NCI-H82 (cell line): ENCODE results near the gene C8B.
A peak's percentile ranks its signal among the peaks of the same experiment; 100 is the strongest.

Experiments used
- DNase-seq: peaks from one replicate; lab custom pipeline; 2025; lab: John Stamatoyannopoulos, UW

C8B gene

GRCh38 chr1:56965916-56966697 is at the start of gene C8B:
C8B (minus strand) TSS chr1:56966015; CDS start chr1:56965948, 67 bp downstream.
- DNase-seq: no peak

GRCh38 chr1:57015071-57015470 is 49.3 kb upstream of the C8B start:
- DNase-seq: no peak

- DNase-seq: no peak
Measured at GRCh38 chr1:57013522-57013921, 47.7 kb upstream of the C8B start.

DNA sequence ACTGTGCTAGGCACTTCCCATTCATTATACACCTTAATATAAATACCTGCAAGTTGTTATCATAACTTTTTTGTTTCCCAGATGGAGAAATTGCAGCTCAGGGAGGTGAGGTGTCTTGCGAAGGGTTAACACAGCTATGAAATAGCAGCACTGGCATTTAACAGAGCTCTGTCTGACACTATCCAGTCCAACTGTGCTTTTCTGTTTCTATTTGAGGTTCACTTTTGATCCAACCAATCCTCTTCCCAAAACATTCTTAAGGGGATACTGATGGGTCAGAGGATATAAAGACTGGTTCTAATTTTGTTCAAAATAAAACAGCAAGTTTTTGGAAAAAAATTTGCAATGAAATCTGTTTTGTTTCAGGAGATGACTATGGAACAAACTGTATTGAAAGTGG is 46.5 kb upstream of the C8B start:
- no peak for DNase-seq

GRCh38 chr1:57010511-57010910 is 44.7 kb upstream of the C8B start:
- DNase-seq: no peak

DNA sequence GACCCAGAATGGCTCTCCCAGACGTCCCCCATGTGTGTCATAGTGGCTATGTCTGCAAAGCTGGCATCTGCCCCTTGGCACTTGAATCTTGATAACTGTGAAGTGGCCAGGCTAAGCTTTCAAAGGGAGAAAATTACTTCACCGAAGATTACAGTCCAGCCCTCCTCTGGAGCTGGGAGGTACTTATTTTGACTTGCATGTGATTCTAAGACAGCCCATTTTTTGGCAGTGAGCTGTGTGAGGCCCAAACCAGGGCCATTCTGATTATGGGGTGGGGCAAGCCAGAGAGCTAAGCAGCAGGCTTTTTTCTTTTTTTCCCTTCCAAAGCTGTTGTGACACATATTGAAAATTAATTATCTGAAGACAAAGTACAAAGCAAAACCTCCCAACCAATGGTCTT is 42.1 kb upstream of the C8B start:
- DNase-seq: no peak

DNA sequence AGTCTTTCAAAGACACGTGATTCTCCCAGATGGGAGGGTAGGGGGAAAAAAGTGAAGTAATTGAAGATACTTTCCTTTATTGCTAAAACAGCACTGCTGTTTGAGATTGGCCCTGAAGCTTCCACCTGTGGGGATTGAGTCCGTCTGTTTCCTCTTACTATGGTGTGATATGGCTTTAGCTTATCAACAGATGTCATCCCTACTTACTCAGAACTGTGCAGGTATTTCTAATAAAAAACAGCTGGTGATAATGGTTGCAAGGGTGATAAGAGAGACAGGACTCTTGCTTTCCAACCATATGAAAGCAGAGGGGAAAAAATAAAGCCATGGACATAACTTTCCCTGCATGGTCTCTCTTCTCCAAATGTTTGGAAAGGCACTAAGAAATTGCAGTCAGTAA is 41.7 kb upstream of the C8B start:
- no peak for DNase-seq

- DNase-seq: no peak
Measured at GRCh38 chr1:57003398-57004139, 37.8 kb upstream of the C8B start.

DNA sequence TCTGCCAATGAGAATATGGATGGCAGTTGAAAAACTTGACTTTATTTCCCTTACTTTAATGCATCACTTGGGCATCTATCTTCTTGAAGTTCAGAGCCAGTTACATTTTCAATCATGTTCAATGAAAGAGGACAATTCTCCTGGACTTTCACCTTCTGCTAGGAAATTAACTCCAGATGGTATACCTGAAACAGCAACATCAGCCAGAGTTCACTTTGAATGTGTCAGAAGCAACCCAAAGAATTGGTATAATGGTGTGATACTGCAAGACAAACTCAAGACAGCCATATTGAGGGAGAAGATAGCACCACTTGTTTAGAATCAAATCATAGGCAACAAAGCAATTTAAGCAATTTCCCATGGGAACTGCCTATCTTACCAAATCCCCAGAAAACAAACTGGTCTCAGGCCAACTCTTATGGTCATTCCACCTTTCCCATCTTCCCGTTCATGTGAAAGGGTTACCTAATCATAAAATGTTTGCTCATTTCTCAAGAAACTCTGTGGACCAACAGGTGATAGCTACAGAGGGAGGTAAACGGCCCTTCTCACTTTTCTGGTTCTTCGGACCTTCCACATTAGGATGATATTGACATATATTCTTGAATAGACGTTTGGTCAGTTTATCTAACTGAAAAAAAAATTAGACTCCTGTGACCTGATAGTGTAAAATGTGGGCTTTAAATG is 29.7 kb upstream of the C8B start:
- no peak for DNase-seq

DNA sequence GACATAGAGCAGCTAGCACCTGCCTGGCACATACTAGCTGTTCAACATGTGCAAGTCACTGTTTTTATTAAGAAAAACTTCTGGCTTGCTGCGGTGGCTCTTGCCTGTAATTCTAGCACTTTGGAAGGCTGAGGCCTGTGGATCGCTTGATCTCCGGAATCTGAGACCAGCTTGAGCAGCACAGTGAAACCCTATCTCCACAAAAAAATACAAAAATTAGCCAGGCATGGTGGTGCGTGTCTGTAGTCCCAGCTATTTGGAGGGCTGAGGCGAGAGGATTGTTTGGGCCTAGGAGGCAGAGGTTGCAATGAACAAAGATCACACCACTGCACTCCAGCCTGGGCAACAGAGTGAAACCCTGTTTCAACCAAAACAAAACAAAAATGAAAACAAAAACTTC is 27.7 kb upstream of the C8B start:
- DNase-seq: no peak

DNA sequence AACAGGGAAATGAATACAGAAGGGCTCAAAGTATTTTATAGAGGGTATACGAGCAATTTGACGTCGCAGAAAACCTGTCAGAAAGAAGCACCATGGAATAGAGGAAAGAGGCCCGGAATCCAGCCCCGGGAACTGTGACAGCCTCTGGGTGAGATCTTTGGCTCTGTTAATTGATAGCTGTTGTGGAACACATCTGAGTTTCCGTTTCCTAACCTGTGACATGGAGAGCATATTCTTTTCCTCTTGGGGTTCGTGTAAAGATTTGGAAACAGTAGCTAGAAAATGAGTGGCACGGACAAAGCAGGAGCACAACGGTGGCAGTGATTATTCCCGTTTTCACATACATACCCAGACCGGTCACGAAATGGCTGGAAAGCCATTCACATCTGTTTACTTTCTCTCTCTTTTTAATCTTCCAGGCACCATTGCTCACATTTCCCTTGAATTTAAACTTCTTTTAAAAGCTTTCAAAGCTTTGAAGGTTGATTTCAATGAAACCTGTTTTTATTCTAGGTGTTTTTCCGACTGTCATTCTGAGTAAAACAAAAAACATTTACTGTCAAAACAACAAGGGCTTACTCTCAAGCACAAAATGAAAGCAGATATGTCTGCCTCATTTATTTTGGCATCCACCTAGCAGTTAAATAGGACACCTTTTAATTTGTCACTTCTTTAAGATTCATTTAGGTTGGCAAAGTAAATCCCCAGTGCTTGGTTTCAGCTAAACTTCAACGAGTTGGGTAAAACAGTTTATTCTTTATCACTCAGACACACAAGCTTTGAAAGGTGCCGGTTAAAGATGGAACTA is 26.7 kb upstream of the C8B start:
- no peak for DNase-seq

DNA sequence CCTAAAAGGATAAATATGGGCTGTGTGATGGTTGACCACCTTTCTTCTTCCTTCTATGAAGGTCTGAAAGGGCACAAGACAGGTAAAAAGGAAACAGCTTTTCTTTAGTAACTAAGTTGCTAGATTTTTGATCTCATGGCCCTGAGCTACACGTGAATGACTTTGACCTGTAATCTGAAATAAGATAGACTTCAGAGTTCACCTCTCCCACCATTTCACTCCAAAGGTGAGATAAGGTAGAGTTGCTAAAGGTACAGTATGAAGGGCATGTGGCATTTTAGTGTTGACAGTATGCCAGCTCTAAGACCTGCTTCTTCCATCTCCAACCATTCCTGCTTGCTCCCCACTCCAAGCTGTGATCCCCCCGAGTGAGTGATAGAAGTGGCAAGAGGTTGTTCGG is 25.8 kb upstream of the C8B start:
- DNase-seq: no peak

GRCh38 chr1:56986397-56986796 is 20.6 kb upstream of the C8B start:
- DNase-seq: no peak

DNA sequence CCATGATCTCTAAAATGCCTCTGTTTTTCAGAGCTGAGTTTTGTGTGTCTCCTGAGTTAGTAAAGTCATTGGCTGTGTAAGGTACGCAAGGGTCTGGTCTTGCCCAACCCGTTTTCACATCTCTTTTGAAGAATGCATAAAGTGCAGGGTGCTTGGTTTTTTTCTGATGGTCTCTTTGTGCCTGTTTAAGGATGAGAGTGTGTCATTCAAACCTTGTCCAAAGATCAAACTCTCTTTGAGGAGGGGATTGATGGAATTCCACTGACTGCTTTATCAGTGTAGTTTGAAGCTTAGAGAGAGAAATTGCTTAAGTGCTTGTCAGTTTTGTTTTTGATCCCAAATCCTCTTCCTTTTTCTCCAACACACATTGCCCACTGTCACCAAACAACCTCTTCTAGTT is 20.0 kb upstream of the C8B start:
- no peak for DNase-seq

DNA sequence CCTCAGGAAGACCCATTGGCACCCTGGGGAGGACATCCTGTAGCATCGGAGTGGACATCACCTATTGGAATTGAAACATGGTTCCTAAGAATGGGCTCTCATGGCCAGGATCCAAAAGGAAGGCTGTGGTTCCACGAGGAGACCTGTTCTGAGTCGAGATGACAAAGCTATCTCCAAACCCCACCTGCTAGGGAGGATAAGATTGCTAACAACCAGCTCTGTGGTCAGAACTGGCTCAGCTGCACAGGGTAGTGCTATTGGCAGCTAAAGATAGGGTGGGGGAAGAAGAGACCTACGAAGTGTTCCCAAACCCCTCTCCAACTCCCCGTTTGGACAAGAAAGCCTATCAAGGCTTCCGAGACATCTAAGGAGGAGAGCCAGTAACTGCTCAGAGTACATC is 17.7 kb upstream of the C8B start:
- DNase-seq: no peak

GRCh38 chr1:56979986-56980755 is 14.4 kb upstream of the C8B start:
- no peak for DNase-seq

DNA sequence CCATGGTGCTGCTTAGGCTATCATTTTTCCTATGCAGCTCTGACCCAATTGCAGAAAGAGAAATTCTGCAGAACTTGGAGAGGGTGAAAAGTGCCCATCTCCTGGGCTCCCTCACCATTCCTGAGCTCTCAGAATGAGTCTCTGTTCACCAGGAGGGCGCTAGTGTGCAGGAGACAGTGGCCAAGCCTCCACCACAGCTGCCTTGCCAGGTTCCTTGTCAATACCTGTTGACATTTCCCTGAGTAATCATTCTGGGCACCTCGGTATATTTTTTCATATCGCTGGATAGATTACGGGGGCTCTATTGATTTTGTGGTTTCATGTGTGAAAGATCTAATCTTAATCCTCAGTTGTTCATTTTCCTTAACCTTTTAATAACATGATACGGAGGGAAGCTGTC is 13.0 kb upstream of the C8B start:
- DNase-seq: peak; percentile 9

GRCh38 chr1:56977910-56978309 is 12.1 kb upstream of the C8B start:
- no peak for DNase-seq

GRCh38 chr1:56975446-56975845 is 9.6 kb upstream of the C8B start:
- no peak for DNase-seq

DNA sequence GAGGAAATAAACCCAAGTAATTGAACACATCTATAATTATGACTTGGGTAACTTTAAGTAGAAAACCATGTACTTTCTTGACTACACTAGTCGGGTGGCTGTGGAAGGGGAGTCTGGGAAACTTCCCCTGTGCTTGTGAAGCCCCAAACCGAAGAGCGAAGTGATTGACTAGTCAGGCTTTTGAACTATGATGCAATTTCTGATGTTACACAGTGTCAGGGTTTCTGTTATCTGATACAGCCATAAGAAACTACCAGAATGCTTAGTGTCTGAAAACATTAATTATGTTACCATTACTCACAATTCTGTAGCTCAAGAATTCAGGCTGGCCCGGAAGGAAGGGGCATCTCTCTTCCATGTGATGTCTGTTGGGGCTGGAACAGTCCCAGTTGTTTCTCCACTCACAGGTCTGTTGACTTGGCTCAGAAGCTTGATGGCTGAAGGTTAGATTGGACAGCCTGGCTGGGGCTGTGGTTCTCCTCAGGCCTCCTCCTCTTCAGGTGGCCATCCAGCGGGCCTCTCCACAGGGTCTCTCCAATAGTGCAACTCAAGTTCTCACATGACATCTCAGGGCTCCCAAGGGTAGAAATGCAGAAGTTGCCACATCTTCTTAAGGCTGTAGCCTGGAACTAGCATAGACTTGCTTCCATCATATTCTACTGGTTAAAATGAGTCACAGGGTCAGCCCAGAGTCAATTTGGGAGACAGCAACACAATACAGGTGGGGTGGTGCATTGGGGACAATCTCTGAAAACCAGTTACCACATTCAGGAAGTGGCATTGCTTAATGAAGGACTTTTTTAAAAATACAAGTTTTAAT is 8.3 kb upstream of the C8B start:
- no peak for DNase-seq

DNA sequence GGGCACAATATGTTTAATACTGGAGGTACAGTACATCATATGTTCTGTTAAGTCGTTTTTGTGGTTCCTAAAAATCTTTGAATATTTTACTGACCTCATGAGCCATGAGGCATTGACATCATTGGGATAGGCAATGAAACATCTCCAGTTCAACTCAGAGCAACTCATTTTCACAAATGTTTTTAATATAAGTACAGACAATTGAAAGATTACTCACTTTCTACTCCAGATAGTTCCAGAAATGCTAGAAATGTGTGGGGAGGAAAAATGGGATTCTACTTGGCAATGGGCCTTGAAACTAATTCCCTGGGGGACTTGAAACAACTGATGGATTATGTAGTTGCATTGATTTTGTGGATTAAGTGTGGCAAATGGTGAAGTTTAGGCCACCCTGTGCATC is 7.2 kb upstream of the C8B start:
- peak; percentile 8 for DNase-seq
